Muscle of back (tissue), 11 donors: ENCODE results near the gene LRP1B. TPM values are rescaled to one million over a fixed set of nuclear protein-coding genes. Genes with fewer than 3 reads are reported as not detected.
A peak's percentile ranks its signal among the peaks of the same experiment; 100 is the strongest.

Experiments
- DNase-seq, 3 donors: peaks; one replicate each; pipeline versions ENCODE4 v3.0.0 to v3.0.0-alpha.2; 2013
- polyA plus RNA-seq, 10 donors: library from polyadenylated mRNA; unstranded; fragments of 120-200 nt; gene quantifications; one replicate each; pipeline ENCODE4 v1.2.1, GENCODE V29; 2013; ENCODE audit not compliant: insufficient read length in 10 of 10

LRP1B gene
- polyA plus RNA-seq, 10 donors = 0.94 to 2.8 (median 1.9) TPM

GRCh38 chr2:141440072-141440635 is 690.7 kb downstream of the LRP1B start:
- no peak for DNase-seq

GRCh38 chr2:141439524-141439923 is 691.3 kb downstream of the LRP1B start:
- no peak for DNase-seq

- no peak for DNase-seq
These were observed 692.3 kb downstream of the LRP1B start for GRCh38 chr2:141438536-141438935.

GRCh38 chr2:141437521-141437920 is 693.3 kb downstream of the LRP1B start:
- DNase-seq = no peak

GRCh38 chr2:141423124-141423523 is 707.7 kb downstream of the LRP1B start:
- no peak for DNase-seq

GRCh38 chr2:141417246-141417797 is 713.5 kb downstream of the LRP1B start:
- DNase-seq = no peak

GRCh38 chr2:141411419-141411818 is 719.4 kb downstream of the LRP1B start:
- no peak for DNase-seq

GRCh38 chr2:141399270-141399669 is 731.5 kb downstream of the LRP1B start:
- DNase-seq = no peak

GRCh38 chr2:141393214-141393545 is 737.6 kb downstream of the LRP1B start:
- DNase-seq = no peak

GRCh38 chr2:141392517-141393213 is 738.2 kb downstream of the LRP1B start:
- peak in 1 of 3 donors; percentile 71 for DNase-seq

GRCh38 chr2:141386168-141386567 is 744.6 kb downstream of the LRP1B start:
- DNase-seq = no peak

- no peak for DNase-seq
These were observed 746.1 kb downstream of the LRP1B start for GRCh38 chr2:141384676-141385075.

- DNase-seq = no peak
These were observed 748.9 kb downstream of the LRP1B start for GRCh38 chr2:141381946-141382345.

- peak; percentile 8 to 56 (median 16) for DNase-seq
These were observed 750.5 kb downstream of the LRP1B start for GRCh38 chr2:141380008-141380979.

GRCh38 chr2:141364821-141365220 is 766.0 kb downstream of the LRP1B start:
- no peak for DNase-seq

- no peak for DNase-seq
These were observed 768.5 kb downstream of the LRP1B start for GRCh38 chr2:141362311-141362710.

- DNase-seq = no peak
These were observed 782.3 kb downstream of the LRP1B start for GRCh38 chr2:141348481-141348880.

- DNase-seq = peak in 2 of 3 donors; percentile 48 to 91
These were observed 789.4 kb downstream of the LRP1B start for GRCh38 chr2:141341444-141341843.

GRCh38 chr2:141331127-141331526 is 799.7 kb downstream of the LRP1B start:
- peak in 2 of 3 donors; percentile 23 to 73 for DNase-seq

- DNase-seq = peak in 2 of 3 donors; percentile 2 to 43
These were observed 800.9 kb downstream of the LRP1B start for GRCh38 chr2:141329964-141330363.

- no peak for DNase-seq
These were observed 807.2 kb downstream of the LRP1B start for GRCh38 chr2:141323571-141323970.

- DNase-seq = no peak
These were observed 812.8 kb downstream of the LRP1B start for GRCh38 chr2:141317986-141318385.
